NCI-H2227 (cell line): ENCODE measurements around the gene PA2G4.

ENCODE experiments used
- DNase-seq: peaks from one replicate; lab custom pipeline; 2025; ENCODE audit not compliant: unreplicated experiment; lab: John Stamatoyannopoulos, UW

PA2G4 gene

GRCh38 chr12:56124133-56124532, 19.8 kb downstream of the PA2G4 start:
- no peak for DNase-seq

- DNase-seq = no peak
Observed at GRCh38 chr12:56126732-56127239, 22.4 kb downstream of the PA2G4 start.

- DNase-seq = no peak
Observed at GRCh38 chr12:56127485-56127887, 23.1 kb downstream of the PA2G4 start.

GRCh38 chr12:56127888-56128669, 23.7 kb downstream of the PA2G4 start, which contains the start of gene ESYT1:
Gene ESYT1 (plus strand): TSS chr12:56128267. CDS start chr12:56128320, 53 bp downstream.
- peak; percentile 98 for DNase-seq

- no peak for DNase-seq
Observed at GRCh38 chr12:56128670-56129205, 24.4 kb downstream of the PA2G4 start.

GRCh38 chr12:56129206-56129941, 25.0 kb downstream of the PA2G4 start:
- peak; percentile 71 for DNase-seq

- no peak for DNase-seq
Observed at GRCh38 chr12:56129942-56130495, 25.7 kb downstream of the PA2G4 start.

- DNase-seq = no peak
Observed at GRCh38 chr12:56130876-56131275, 26.5 kb downstream of the PA2G4 start.

- DNase-seq = no peak
Observed at GRCh38 chr12:56134897-56135296, 30.5 kb downstream of the PA2G4 start.

- DNase-seq = no peak
Observed at GRCh38 chr12:56137853-56138571, 33.7 kb downstream of the PA2G4 start.

- no peak for DNase-seq
Observed at GRCh38 chr12:56141946-56142784, 37.8 kb downstream of the PA2G4 start.

GRCh38 chr12:56143217-56143616, 38.9 kb downstream of the PA2G4 start:
- no peak for DNase-seq

GRCh38 chr12:56143870-56144269, 39.5 kb downstream of the PA2G4 start:
- no peak for DNase-seq

GRCh38 chr12:56145217-56145616, 40.9 kb downstream of the PA2G4 start:
- no peak for DNase-seq

GRCh38 chr12:56146492-56147460, 42.4 kb downstream of the PA2G4 start:
- DNase-seq = no peak

GRCh38 chr12:56150563-56150962, 46.2 kb downstream of the PA2G4 start:
- DNase-seq = peak; percentile 17

GRCh38 chr12:56151672-56152131, 47.3 kb downstream of the PA2G4 start:
- DNase-seq = peak; percentile 52

- DNase-seq = peak; percentile 90
Observed at GRCh38 chr12:56152132-56152755, 47.9 kb downstream of the PA2G4 start, which contains the start of gene MYL6B. Gene MYL6B (plus strand): TSS chr12:56152587. CDS start chr12:56153919, 1,332 bp downstream.
